GM21447 (cell line): ENCODE results near the gene FYN.

Source experiments
- ATAC-seq: cut with Tn5 transposase; IDR thresholded peaks from one replicate; pipeline ENCODE4 v1.9.1; 2021; ENCODE audit not compliant: unreplicated experiment

FYN gene

DNA sequence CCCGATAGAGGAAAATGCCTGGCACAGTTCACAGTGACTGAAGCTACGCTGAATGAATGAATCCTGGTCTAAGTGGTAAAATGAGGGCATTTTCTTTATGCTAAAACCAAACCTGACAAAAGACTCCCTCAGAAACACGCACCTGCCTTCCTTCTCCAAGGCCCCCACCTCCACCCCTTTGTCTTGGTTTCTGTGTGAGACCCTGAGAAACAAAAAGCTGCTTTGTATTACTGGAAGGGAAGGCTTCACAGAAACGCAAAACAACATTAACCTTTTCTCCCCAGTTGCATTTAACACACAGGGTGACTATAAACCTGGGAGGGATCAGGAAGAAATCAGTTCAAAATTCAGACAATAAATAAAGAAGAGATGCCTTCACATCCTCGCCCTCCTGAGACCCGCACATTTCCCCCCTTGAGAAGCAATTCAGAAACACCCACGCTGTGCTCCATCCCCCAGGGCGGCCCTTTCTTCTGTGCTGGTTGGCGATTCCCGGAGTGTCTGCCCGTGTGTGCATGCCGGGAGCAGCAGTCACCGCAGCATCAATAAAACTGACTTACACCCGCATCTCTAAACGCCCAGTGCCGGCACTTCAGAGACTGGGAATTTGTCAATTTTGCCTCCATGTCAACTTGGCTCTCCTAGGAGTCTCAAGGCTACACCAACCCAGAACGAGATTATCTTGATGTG, 200.3 kb downstream of the FYN start:
- ATAC-seq: no peak

DNA sequence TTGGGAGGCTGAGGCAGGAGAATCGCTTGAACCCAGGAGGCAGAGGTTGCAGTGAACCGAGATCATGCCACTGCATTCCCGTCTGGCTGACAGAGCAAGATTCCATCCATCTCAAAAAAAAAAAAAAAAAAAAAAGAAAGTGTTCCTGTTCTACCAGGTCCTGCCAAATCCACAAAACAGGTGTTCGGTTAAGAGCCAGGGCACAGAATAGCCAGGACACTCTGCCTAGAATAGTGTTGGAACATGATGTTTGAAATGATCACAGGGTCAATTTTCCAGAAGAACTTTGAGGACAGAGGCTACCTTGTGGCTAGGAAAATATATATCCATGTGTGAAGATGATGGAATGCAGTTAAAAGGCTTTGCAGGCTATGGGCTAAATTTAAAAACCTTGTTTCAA, 203.9 kb downstream of the FYN start:
- no peak for ATAC-seq

DNA sequence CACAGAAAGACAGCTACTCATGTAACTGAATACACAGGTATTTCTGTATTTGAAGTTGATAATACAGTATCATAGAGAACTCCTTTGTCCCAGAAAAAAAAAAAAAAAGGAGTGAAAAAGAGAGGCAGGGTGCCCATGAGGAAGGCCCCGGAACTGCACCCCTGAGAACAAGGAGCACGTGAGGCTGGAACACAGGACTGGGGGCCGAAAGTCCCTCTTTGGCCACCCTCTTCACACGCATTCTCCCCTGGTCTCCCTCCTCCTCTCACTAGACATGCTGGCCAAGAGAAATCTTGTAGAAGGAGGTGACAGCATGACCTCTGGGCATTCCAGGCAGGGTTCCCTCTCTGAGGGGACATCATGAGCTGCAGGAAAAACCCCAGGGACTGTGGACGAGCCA, 204.8 kb downstream of the FYN start:
- ATAC-seq: no peak

DNA sequence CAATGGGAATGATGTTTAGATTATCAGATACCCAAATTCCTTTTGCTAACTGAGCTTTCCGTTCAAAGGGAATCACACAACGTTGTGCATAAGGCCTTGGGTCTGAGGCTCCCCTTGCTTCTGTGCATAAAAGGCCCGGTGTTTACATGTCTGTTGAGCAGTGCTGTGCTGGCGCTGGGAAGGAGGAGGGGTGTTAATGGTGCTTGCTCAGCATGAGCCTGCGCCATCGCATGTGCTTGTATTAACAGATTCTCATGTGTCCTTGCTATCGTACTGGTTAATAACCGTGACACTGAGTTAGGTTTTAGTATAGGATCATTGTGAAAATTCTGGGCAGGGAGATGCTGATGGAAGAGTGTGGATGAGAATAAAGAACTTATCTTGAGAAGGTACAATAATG, 205.3 kb downstream of the FYN start:
- no peak for ATAC-seq

DNA sequence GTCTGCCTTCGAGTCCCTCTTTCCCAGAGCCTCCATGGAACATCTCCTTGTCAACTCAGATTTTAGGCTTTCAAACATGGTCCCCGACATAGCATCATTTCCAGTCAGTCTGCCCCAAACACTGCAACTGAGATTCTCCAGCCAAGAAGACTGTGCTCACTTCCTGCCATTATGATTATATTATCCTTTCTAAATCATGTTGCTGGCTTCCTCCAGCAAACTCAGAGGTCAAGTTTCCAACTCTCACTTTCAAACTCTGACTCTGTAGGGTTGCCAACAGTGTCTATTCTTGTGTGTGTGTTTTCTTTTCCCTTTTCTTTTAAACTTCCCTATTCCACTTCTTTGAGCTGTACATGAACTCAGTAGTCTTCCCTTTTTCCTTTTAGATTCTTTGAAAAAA, 206.4 kb downstream of the FYN start:
- ATAC-seq: no peak

DNA sequence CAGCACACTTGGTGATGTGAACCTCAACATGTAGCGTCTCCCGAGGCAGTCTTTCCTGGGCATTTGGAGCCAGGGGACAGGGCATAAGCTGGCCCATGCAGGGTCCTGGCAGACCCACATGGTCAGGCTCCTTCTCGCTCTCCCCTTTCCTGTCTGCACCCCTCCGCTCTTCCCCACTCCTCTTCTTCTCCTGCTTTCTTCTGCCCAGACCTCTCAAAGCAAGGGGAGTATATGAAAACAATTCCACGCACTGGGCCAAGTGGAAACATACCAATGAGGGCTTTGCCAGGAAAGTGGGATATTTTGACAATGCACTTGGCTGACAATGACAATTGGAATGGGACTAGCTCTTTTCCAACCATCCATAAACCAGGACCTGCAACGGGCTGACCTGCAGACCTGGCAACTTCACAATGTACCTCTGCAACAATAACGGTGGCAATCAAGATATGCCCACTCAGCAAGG, 208.7 kb downstream of the FYN start:
- ATAC-seq: no peak

DNA sequence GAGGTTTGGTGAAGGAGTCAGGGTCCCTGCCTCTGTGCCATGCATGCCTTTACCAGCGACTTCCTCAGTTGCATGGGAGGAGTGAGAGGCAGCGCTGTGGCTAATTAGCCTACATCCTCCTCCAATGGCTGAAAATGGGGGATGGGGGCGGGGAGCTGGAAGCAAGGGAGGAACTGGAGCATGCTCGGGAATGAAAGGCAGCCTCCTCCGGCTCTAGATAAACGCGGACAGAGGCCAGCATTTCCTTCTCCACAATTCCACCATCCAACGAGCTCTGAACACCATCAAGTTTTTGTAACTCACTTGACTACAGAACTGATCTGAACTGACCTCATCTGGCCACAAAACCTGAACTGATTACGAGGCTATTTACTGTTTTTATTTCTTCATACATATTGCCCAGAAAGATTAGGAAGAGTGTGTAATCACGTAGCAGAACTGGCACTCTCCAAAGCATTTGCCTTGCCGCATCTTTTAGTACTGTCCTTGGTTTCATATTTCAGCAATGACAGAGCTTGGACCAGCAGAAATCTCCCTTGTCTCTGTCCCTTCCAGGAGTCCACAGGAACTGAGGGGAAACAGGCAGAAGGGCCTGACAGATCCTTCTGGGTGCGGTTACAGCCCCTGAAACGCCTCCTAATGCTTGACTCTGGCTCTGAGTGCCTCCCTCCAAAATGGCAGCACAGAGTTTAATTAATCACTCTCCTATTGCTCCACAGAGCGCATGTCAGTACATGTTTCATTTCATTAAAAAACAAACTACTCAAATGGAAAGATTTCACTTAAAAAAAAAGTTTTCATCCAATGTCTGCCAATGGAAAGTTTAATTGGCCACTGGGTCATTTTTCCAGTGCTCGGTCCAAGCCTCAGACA, 209.3 kb downstream of the FYN start:
- no peak for ATAC-seq

DNA sequence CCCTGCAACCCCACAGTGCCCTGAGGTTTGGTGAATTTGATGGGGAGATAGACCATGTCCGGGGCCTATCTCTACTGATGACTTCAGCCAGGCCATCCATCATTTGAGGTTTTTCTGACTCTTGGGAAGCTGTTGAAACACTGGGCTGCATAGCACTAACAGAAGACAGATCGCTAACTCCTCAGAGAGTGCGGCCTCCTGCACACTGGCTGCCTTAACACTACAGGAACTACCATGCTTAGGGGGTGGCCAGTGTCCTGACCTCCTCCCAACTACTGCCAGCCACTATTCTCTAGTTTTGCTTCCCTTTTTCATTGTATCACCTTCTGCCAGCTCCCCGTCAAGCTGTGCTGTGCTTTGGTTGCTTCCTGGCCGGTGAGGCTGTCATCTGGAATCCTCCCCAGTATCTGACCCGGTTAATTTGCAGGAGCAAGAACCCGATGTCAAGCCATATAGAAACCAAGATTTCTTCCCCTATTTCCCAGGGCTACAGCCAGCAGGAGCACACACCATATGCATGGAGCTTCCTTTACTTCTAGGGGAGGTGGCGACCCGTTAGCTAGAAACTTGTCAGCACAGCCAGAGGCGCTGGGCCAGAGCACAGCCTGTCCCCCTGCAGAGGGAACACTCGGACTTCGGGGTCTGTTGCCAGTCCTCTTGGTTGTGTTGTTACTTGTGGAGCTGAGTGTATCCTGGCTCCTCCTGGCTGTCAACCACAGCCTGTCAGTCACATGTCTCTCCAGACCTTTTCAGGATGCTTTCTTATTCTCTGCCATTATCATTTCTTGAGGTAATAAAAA, 210.3 kb downstream of the FYN start:
- ATAC-seq: no peak

DNA sequence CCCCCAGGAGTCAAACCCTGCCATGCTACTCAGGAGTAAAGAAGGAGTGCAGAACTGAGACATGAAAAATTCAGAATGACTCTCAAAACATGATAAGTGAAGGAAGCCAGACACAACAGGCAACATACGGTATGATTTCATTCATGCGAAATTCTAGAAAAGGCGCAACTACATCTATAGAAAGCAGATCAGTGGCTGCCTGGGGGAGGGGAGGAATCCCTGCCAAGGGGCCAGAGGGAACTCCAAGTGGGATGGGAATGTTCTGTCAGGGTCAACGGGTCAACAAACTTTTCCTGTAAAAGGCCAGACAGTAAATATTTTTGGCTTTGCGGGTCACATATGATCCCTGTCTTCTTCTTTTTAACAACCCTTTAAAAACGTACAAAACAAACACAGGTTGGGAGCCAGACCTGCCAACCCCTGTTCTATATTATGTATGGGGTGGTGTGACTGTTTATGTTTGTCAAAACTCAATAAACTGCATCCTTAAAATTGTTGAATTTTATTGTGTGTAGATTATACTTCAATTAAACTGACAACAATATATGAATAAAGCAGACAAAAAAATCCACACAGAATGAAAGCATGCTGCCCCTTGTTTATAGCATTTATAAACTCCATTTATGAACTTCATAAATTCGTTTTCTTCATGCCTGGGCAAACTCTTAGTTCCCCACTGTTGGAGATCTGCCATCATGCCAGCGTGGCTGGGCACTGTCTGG, 211.0 kb downstream of the FYN start:
- no peak for ATAC-seq

DNA sequence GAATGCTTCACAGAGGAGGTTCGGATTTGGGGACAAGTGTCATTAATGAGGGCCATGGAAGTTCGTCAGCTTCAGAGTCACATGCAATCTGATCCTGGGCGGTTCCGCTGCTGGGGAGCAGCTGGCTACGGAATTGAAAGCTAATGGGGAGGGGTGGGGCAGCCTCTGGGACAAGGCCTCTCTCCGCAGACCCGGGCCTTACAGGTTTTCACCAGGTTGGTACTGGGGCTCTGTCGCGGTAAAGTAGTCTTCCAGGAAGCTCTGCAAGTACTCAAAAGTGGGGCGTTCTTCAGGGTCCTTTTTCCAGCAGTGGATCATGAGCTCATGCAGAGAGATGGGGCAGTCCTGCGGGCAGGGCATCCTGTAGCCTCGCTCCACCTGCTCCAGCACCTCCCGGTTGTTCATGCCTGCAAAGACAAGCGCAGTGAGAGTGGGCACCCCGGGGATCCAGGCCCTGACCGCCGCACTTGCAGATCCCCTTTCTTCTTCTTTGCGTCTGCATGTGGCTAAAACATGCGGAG, 211.7 kb downstream of the FYN start:
- ATAC-seq: no peak

DNA sequence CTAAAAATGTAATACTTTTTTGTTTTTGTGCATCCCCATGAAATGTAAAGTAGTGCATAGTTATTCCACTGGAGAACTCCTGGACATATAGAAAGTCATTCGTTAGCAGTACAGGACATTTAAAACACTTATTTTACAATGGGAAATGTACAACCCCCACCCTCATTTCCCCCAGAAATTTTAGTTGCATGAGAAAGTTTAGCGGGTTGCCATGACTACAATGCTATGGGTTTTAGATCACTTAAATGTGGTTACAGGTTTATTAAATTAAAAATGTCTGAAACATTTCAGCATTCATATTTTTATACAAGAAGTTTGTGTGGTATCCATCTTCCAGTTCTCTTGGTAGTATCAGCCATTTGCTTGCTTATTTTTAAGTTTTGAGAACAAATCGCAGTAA, 212.7 kb downstream of the FYN start:
- no peak for ATAC-seq

DNA sequence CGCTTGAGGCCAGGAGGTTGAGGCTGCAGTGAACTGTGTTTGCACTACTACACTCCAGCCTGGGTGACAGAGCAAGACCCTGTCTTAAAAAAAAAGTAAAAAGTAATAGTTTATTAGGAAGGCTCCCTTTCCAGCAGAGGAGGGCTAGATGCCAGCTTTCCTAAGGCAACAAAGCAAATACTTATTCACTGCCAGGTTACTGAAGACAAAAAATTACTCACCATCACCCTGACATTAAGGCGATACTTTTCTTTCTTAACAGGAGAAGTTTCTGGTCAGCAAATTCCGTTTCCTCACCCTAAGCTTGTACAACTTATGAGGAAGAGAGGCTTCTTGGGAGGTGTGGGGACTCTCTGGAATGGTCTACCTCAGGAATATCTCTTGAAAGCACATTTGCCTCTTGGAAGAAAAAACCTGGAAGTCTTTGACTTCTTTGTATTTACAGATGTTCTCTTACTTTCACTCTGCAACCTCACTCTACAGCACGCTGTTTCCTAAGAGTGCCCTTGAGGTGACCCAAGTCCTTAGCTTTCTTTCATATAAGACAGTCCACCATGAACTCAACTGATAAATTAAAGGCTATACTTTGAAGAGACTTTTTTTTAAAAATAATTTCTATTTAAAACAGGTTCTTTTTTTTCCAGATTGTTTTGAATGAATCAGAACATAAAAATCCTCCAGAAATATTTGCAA, 214.6 kb downstream of the FYN start:
- ATAC-seq: no peak

DNA sequence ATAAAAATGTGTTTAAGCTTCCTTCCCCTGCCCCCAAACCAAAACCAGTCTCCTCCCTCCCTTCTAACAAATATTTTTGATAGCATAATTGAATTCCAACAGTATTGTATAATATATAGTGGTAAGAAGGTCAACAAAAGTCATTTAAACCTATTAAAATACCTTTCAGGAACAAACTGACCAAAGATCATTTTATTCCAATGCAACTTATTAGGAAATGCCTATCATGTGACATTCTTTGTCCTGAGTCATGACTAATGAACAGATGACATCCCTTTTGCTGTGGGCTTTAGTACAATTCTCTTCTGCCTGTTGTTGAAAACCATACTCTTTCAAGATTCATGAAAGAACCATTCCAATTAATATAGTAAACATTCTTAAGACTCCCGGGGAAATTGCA, 216.1 kb downstream of the FYN start:
- ATAC-seq: no peak

DNA sequence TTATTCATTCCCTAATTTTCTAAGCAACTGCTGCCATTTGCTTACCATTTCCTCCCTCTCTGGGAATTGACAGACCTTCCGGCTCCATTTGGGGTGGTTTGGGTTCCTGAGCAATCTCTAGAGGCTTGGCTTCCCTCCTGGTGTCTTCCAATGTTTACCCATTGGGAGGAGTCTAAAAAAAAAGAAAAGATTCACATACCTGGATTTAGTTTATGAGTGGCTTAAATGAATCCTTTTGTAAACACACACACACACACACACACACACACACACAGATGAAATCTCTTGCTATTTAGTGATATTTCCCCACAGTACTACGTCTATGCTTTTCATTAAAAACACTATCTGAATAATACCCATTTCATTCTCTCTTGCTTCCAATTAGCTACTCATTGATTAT, 219.3 kb downstream of the FYN start:
- no peak for ATAC-seq

DNA sequence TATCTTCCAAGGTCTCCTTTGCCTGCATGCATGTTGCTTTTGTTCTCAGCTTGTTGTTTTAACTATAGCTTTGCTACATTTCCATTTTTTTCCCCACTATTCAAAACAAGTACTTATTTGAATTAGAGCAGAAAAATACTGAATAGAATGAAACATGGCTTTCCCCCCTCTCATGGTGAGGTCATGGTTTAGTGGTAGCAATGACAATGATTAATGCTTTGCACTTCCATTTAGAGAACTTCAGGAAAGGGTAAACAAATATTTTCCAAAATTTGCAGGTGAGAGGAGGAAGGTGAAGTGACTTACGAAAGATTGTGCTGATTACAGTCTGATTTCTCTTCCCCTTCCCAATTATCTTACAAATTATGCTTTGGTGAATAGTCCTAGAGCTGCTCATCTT, 219.8 kb downstream of the FYN start:
- no peak for ATAC-seq

DNA sequence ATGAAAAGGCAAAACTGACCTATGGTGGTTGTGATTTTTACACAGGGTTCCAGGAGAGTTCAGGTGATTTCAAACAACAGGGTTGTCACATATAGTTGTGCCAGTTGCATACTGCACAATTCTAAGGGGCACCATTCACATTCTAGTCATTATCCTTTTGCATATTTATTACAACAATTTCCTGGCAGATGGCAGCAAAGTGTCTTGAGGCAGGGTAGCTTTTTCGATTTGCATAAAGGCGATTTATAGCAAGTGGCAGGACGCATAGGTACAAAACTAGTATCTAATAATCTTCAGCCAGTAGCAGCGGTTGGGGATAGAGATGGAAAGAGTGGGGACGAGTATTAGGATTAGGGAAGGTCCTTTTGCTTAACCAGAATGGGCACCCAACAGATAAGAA, 221.1 kb downstream of the FYN start:
- ATAC-seq: no peak

DNA sequence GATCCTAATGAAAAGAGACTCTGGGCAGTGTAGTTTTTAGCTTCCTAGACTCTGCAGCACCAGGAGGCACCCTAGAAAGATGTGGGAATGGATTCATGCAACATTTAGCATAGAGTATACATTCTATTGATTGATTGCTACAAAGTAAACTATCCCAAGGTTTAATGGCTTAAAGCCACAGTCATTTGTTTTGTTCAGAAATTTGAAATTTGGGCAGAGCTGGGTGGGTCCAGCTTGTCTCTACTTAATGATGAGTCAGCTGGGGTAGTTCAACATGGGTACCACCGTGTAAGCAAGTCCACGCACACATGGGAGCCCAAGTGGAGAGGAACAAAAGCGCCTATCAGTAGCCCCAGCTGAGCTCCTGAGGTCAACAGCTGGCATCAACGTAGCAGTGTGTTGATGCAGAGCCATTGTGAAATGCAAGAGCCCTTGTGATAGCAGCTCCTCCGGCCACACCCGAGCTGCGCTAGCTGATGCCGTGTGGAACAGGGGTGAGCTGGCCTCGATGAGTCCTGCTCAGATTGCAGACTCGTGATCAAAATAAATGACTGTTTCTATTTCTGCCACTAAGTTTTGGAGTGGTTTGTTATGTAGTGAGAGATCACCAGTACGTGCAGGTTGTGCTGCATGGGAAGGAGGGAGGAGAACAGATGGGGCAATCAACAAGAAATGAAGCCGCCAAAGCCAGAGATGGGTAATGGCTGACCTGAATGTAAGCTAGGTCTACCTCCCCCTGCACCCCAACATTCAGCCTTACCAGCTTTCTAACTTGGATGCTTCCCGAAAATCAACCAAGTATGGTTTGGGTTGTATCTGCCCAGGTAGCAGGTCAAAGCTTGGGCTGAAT, 221.8 kb downstream of the FYN start:
- no peak for ATAC-seq

DNA sequence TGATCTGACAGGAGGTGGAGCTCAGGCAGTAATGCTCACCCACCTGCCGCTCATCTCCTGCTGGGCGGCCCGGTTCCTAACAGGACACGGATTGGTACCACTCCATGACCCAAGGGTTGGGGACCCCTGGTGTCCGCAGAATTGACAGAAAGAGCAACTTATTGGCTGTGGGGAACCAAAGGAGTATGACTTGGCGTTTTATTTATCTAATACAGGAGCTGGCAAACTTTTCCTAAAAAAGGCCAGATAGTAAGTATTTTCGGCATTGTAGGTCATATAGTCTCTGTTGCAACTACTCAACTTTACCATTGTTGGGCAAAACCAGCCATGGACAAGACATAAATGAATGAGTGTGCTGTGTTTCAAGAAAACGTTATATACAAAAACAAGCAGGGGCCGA, 223.2 kb downstream of the FYN start:
- no peak for ATAC-seq

DNA sequence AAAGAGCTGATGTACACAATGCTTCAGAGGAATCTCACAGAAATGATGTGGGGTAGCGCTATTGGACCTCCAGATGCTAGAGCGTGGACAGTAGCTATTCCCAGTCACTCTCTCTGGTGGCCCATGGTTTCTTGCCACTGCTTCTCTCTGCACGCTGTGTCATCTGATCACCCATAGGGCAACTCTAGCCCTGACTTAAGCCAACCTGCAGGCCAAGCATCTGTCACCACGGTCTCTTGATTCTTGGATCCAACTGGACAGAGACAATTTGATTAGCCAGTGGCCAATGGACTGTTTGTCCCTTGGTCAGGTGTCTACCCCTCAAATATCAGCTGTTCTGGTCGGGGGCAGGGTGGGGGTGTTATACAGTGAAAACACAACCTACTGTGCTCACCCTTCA, 225.2 kb downstream of the FYN start:
- ATAC-seq: no peak
